ENCODE data around the gene FTL. TPM values are rescaled to one million over a fixed set of nuclear protein-coding genes. Genes with fewer than 3 reads are reported as not detected.
A peak's percentile ranks its signal among the peaks of the same experiment; 100 is the strongest.

The FTL gene
- total RNA-seq, 1 donor from 2014 or later = 662 TPM

GRCh38 chr19:48950830-48951519 is 14.1 kb upstream of the FTL start:
- Mint-ChIP-seq H3K36me3 (ENCODE audit: low read depth) (peaks cover 9% of the 10 kb centered on the region), H3K9me3 (peaks cover 3% of the 10 kb centered on the region), H3K27me3 (ENCODE audit: insufficient read depth) (no peaks in the 10 kb centered on the region), H3K27ac (no peak overlapping the region), H3K4me3 (no peak overlapping the region), H3K4me1 (ENCODE audit: low read depth) (peaks cover 9% of the 10 kb centered on the region)
- DNase-seq (ENCODE audit: low spot score) = no peak
- intact Hi-C loops (cut with micrococcal nuclease) = loop anchor here (10.0 kb wide), 1 partner anchor 436 kb away; the partner anchor contains the start of gene LMTK3

- Mint-ChIP-seq H3K27ac (no peak overlapping the region), H3K4me1 (ENCODE audit: low read depth) (peaks cover 26% of the 10 kb centered on the region), H3K36me3 (ENCODE audit: low read depth) (peaks cover 28% of the 10 kb centered on the region), H3K27me3 (ENCODE audit: insufficient read depth) (no peaks in the 10 kb centered on the region), H3K4me3 (no peak overlapping the region), H3K9me3 (peaks cover 2% of the 10 kb centered on the region)
- intact Hi-C loops (cut with micrococcal nuclease) = loop anchor here (10.0 kb wide), 1 partner anchor 438 kb away; the partner anchor contains the start of gene LMTK3
- no peak for DNase-seq (ENCODE audit: low spot score)
Observed at GRCh38 chr19:48953141-48953540, 12.0 kb upstream of the FTL start.

GRCh38 chr19:48953990-48954594 is 11.0 kb upstream of the FTL start:
- Mint-ChIP-seq H3K27me3 (ENCODE audit: insufficient read depth) (no peaks in the 10 kb centered on the region), H3K4me1 (ENCODE audit: low read depth) (peaks cover 26% of the 10 kb centered on the region), H3K4me3 (peak overlapping the region; percentile 95), H3K9me3 (no peaks in the 10 kb centered on the region), H3K27ac (peak overlapping the region; percentile 95), H3K36me3 (ENCODE audit: low read depth) (peaks cover 30% of the 10 kb centered on the region)
- intact Hi-C loops (cut with micrococcal nuclease) = loop anchor here (1.0 to 10.0 kb wide), 4 partner anchors 11 to 439 kb away; partner anchors contain the start of genes FTL, GYS1, LMTK3 and NUCB1
- no peak for DNase-seq (ENCODE audit: low spot score)

- peak within 1 kb of the TSS; percentile 95 for H3K27ac Mint-ChIP-seq
- peak within 1 kb of the TSS; percentile 95 for H3K4me3 Mint-ChIP-seq
- peaks cover 26% of the 10 kb centered on the region for H3K4me1 Mint-ChIP-seq (ENCODE audit: low read depth)
- intact Hi-C loops (cut with micrococcal nuclease) = loop anchor here (1.0 to 10.0 kb wide), 4 partner anchors 11 to 440 kb away; partner anchors contain the start of genes FTL, GYS1, LMTK3 and NUCB1
- no peaks in the 10 kb centered on the region for H3K9me3 Mint-ChIP-seq
- peaks cover 30% of the 10 kb centered on the region for H3K36me3 Mint-ChIP-seq (ENCODE audit: low read depth)
- peak; percentile 92 for DNase-seq (ENCODE audit: low spot score)
- no peaks in the 10 kb centered on the region for H3K27me3 Mint-ChIP-seq (ENCODE audit: insufficient read depth)
Observed at GRCh38 chr19:48954595-48955307, 10.4 kb upstream of the FTL start, which contains the start of gene BAX. BAX (plus strand) TSS chr19:48954875; CDS start chr19:48954929, 54 bp downstream.

- Mint-ChIP-seq H3K4me1 (ENCODE audit: low read depth) (peaks cover 26% of the 10 kb centered on the region), H3K4me3 (peak overlapping the region; percentile 91), H3K9me3 (no peaks in the 10 kb centered on the region), H3K27me3 (ENCODE audit: insufficient read depth) (no peaks in the 10 kb centered on the region), H3K36me3 (ENCODE audit: low read depth) (peaks cover 30% of the 10 kb centered on the region), H3K27ac (peak overlapping the region; percentile 85)
- intact Hi-C loops (cut with micrococcal nuclease) = loop anchor here (10.0 kb wide), 1 partner anchor 441 kb away; the partner anchor contains the start of gene LMTK3
- DNase-seq (ENCODE audit: low spot score) = no peak
Observed at GRCh38 chr19:48955308-48955958, 9.7 kb upstream of the FTL start.

- intact Hi-C loops (cut with micrococcal nuclease) = loop anchor here (10.0 kb wide), 1 partner anchor 443 kb away; the partner anchor contains the start of gene LMTK3
- Mint-ChIP-seq H3K4me1 (ENCODE audit: low read depth) (peaks cover 44% of the 10 kb centered on the region), H3K27ac (no peak overlapping the region), H3K4me3 (peak overlapping the region; percentile 42), H3K36me3 (ENCODE audit: low read depth) (peaks cover 36% of the 10 kb centered on the region), H3K9me3 (no peaks in the 10 kb centered on the region), H3K27me3 (ENCODE audit: insufficient read depth) (no peaks in the 10 kb centered on the region)
- no peak for DNase-seq (ENCODE audit: low spot score)
Observed at GRCh38 chr19:48958006-48958405, 7.1 kb upstream of the FTL start.

GRCh38 chr19:48959341-48960239 is 5.5 kb upstream of the FTL start:
- Mint-ChIP-seq H3K27ac (peak overlapping the region; percentile 48), H3K9me3 (no peaks in the 10 kb centered on the region), H3K36me3 (ENCODE audit: low read depth) (peaks cover 33% of the 10 kb centered on the region), H3K4me1 (ENCODE audit: low read depth) (peaks cover 55% of the 10 kb centered on the region), H3K4me3 (no peak overlapping the region), H3K27me3 (ENCODE audit: insufficient read depth) (no peaks in the 10 kb centered on the region)
- intact Hi-C loops (cut with micrococcal nuclease) = loop anchor here (10.0 kb wide), 2 partner anchors 235 to 445 kb away; partner anchors contain the start of gene LMTK3
- no peak for DNase-seq (ENCODE audit: low spot score)

GRCh38 chr19:48961051-48961649 is 4.0 kb upstream of the FTL start:
- peak overlapping the region; percentile 73 for H3K27ac Mint-ChIP-seq
- H3K36me3 Mint-ChIP-seq (ENCODE audit: low read depth) = peaks cover 28% of the 10 kb centered on the region
- intact Hi-C loops (cut with micrococcal nuclease) = loop anchor here (10.0 kb wide), 1 partner anchor 236 kb away; no protein-coding TSS in a partner anchor
- H3K9me3 Mint-ChIP-seq = no peaks in the 10 kb centered on the region
- H3K27me3 Mint-ChIP-seq (ENCODE audit: insufficient read depth) = no peaks in the 10 kb centered on the region
- no peak for DNase-seq (ENCODE audit: low spot score)
- H3K4me1 Mint-ChIP-seq (ENCODE audit: low read depth) = peaks cover 58% of the 10 kb centered on the region
- H3K4me3 Mint-ChIP-seq = peak overlapping the region; percentile 11

GRCh38 chr19:48961673-48962028 is 3.5 kb upstream of the FTL start:
- Mint-ChIP-seq H3K4me3 (peak overlapping the region; percentile 60), H3K27ac (peak overlapping the region; percentile 95), H3K9me3 (no peaks in the 10 kb centered on the region), H3K36me3 (ENCODE audit: low read depth) (peaks cover 30% of the 10 kb centered on the region), H3K27me3 (ENCODE audit: insufficient read depth) (no peaks in the 10 kb centered on the region), H3K4me1 (ENCODE audit: low read depth) (peaks cover 58% of the 10 kb centered on the region)
- no peak for DNase-seq (ENCODE audit: low spot score)
- intact Hi-C loops (cut with micrococcal nuclease) = loop anchor here (10.0 kb wide), 1 partner anchor 237 kb away; no protein-coding TSS in a partner anchor

- intact Hi-C loops (cut with micrococcal nuclease) = loop anchor here (10.0 kb wide), 1 partner anchor 237 kb away; no protein-coding TSS in a partner anchor
- peak overlapping the region; percentile 60 for H3K4me3 Mint-ChIP-seq
- H3K9me3 Mint-ChIP-seq = no peaks in the 10 kb centered on the region
- peaks cover 59% of the 10 kb centered on the region for H3K4me1 Mint-ChIP-seq (ENCODE audit: low read depth)
- DNase-seq (ENCODE audit: low spot score) = no peak
- peaks cover 26% of the 10 kb centered on the region for H3K36me3 Mint-ChIP-seq (ENCODE audit: low read depth)
- peak overlapping the region; percentile 95 for H3K27ac Mint-ChIP-seq
- H3K27me3 Mint-ChIP-seq (ENCODE audit: insufficient read depth) = no peaks in the 10 kb centered on the region
Observed at GRCh38 chr19:48962029-48962848, 2.9 kb upstream of the FTL start.

- Mint-ChIP-seq H3K4me3 (peak overlapping the region; percentile 47), H3K27me3 (ENCODE audit: insufficient read depth) (no peaks in the 10 kb centered on the region), H3K4me1 (ENCODE audit: low read depth) (peaks cover 61% of the 10 kb centered on the region), H3K27ac (peak overlapping the region; percentile 95), H3K36me3 (ENCODE audit: low read depth) (peaks cover 21% of the 10 kb centered on the region), H3K9me3 (no peaks in the 10 kb centered on the region)
- intact Hi-C loops (cut with micrococcal nuclease) = loop anchor here (10.0 kb wide), 1 partner anchor 238 kb away; no protein-coding TSS in a partner anchor
- DNase-seq (ENCODE audit: low spot score) = no peak
Observed at GRCh38 chr19:48962849-48963165, 2.3 kb upstream of the FTL start.
